GM12878 (cell line): ENCODE measurements around the gene LRIG2. TPM values are rescaled to one million over a fixed set of nuclear protein-coding genes. Genes with fewer than 3 reads are reported as not detected.

ENCODE experiments used
- BCL11A ChIP-seq: IDR thresholded peaks from 2 replicates; pipeline ENCODE4 v1.6.1; 2011; ENCODE audit warnings: low read depth, low read length
- BCLAF1 ChIP-seq: fragments of 450-650 bp; IDR thresholded peaks from 2 replicates; pipeline ENCODE4 v1.6.1; 2017; ENCODE audit warnings: antibody characterized with exemption, mild to moderate bottlenecking, moderate library complexity
- BHLHE40 ChIP-seq, 2 experiments: fragments of 450-650 bp in 1 of 2; IDR thresholded peaks; 2 replicates each; pipeline ENCODE4 v1.6.1; 2011 to 2017; ENCODE audit warnings: low read depth in 2 of 2, borderline replicate concordance in 1 of 2, improper control_type of control experiment in 1 of 2, low read length in 1 of 2, mild to moderate bottlenecking in 1 of 2
- BMI1 ChIP-seq: fragments of 450-650 bp; IDR thresholded peaks from 2 replicates; pipeline ENCODE4 v1.6.1; 2016; ENCODE audit warnings: mild to moderate bottlenecking, moderate library complexity, borderline replicate concordance
- CBFB ChIP-seq: IDR thresholded peaks from 2 replicates; pipeline ENCODE4 v1.6.1; 2016; ENCODE audit warnings: antibody characterized with exemption, low read depth
- CHD4 ChIP-seq: fragments of 200-600 bp; sonication (generic); IDR thresholded peaks from 2 replicates; pipeline ENCODE4 v1.6.1; 2016; ENCODE audit warnings: mild to moderate bottlenecking
- FOXM1 ChIP-seq: IDR thresholded peaks from 2 replicates; pipeline ENCODE4 v1.6.1; 2012; ENCODE audit warnings: low read depth, mild to moderate bottlenecking, inconsistent platforms, low read length, moderate library complexity
- JUNB ChIP-seq: IDR thresholded peaks from 2 replicates; pipeline ENCODE4 v1.6.1; 2016; ENCODE audit warnings: antibody characterized with exemption, mild to moderate bottlenecking
- KAT2A ChIP-seq: conservative IDR thresholded peaks from 2 replicates; pipeline ENCODE4 v1.6.1; 2011; ENCODE audit warnings: low read depth, low read length; ENCODE audit not compliant: control insufficient read depth
- LARP7 ChIP-seq: fragments of 450-650 bp; IDR thresholded peaks from 2 replicates; pipeline ENCODE4 v1.6.1; 2017; ENCODE audit warnings: mild to moderate bottlenecking
- MLLT1 ChIP-seq: fragments of 450-650 bp; IDR thresholded peaks from 2 replicates; pipeline ENCODE4 v1.6.1; 2016; ENCODE audit warnings: mild to moderate bottlenecking
- NBN ChIP-seq: fragments of 450-650 bp; IDR thresholded peaks from 2 replicates; pipeline ENCODE4 v1.6.1; 2016
- NFXL1 ChIP-seq: fragments of 450-650 bp; IDR thresholded peaks from 2 replicates; pipeline ENCODE4 v1.6.1; 2017; ENCODE audit warnings: antibody characterized with exemption, mild to moderate bottlenecking, borderline replicate concordance
- NR2C2 ChIP-seq: IDR thresholded peaks from 2 replicates; pipeline ENCODE4 v1.6.1; 2011; ENCODE audit warnings: borderline replicate concordance, low read depth; ENCODE audit not compliant: control insufficient read depth, insufficient read length
- NRF1 ChIP-seq: conservative IDR thresholded peaks from 2 replicates; pipeline ENCODE4 v1.6.1; 2011; ENCODE audit warnings: mild to moderate bottlenecking, low read depth, low read length, improper control_type of control experiment
- POLR2AphosphoS2 ChIP-seq: IDR thresholded peaks from 2 replicates; pipeline ENCODE4 v1.6.1; 2011; ENCODE audit warnings: low read depth, mild to moderate bottlenecking, low read length, improper control_type of control experiment, moderate library complexity
- POLR2AphosphoS5 ChIP-seq: IDR thresholded peaks from 2 replicates; pipeline ENCODE4 v1.6.1; 2011; ENCODE audit warnings: mild to moderate bottlenecking, low read length, inconsistent platforms
- SIX5 ChIP-seq: IDR thresholded peaks from 2 replicates; pipeline ENCODE4 v1.6.1; 2011; ENCODE audit warnings: mild to moderate bottlenecking, low read depth, low read length, moderate library complexity; ENCODE audit not compliant: severe bottlenecking
- SMAD1 ChIP-seq: fragments of 450-650 bp; IDR thresholded peaks from 2 replicates; pipeline ENCODE4 v1.6.1; 2018; ENCODE audit warnings: mild to moderate bottlenecking, low read depth; ENCODE audit not compliant: partially characterized antibody
- SMAD5 ChIP-seq: IDR thresholded peaks from 2 replicates; pipeline ENCODE4 v1.6.1; 2016; ENCODE audit warnings: antibody characterized with exemption, low read depth
- SPI1 ChIP-seq: IDR thresholded peaks from 2 replicates; pipeline ENCODE4 v1.6.1; 2011; ENCODE audit warnings: low read depth, mild to moderate bottlenecking, low read length, moderate library complexity, borderline replicate concordance; ENCODE audit not compliant: insufficient read depth
- SREBF1 ChIP-seq: IDR thresholded peaks from 2 replicates; pipeline ENCODE4 v1.6.1; 2012; ENCODE audit warnings: mild to moderate bottlenecking, low read length
- STAT1 ChIP-seq: fragments of 450-650 bp; conservative IDR thresholded peaks from 2 replicates; pipeline ENCODE4 v1.6.1; 2014; ENCODE audit warnings: antibody characterized with exemption, mild to moderate bottlenecking
- SUZ12 ChIP-seq: fragments of 200-600 bp; sonication (generic); IDR thresholded peaks from one replicate; pipeline ENCODE4 v1.6.1; 2018; ENCODE audit warnings: antibody characterized with exemption, mild to moderate bottlenecking; ENCODE audit not compliant: unreplicated experiment
- TAF1 ChIP-seq: IDR thresholded peaks from 2 replicates; pipeline ENCODE4 v1.6.1; 2011; ENCODE audit warnings: mild to moderate bottlenecking, low read depth, low read length, borderline replicate concordance
- TCF7 ChIP-seq: IDR thresholded peaks from 2 replicates; pipeline ENCODE4 v1.6.1; 2014; ENCODE audit warnings: antibody characterized with exemption, borderline replicate concordance
- USF1 ChIP-seq: IDR thresholded peaks from 2 replicates; pipeline ENCODE4 v1.6.1; 2011; ENCODE audit warnings: borderline replicate concordance, low read depth, mild to moderate bottlenecking, moderate library complexity, mixed read lengths, low read length; ENCODE audit not compliant: insufficient read depth; ENCODE audit errors: extremely low read length
- ZSCAN29 ChIP-seq: fragments of 450-650 bp; IDR thresholded peaks from 2 replicates; pipeline ENCODE4 v1.6.1; 2017; ENCODE audit warnings: mild to moderate bottlenecking, moderate library complexity
- polyA plus RNA-seq, 11 experiments: library from polyadenylated mRNA; depleted of rRNA in 4 of 11; unstranded in 6 of 11; stranded (reverse) in 5 of 11; fragments of >200 nt; fragmentation: Nextera tagmentation in 4 of 11; fragmentation: Illumina TruSeq in 1 of 11; extraction: Ambion mirVana in 4 of 11; extraction: Trizol in 1 of 11; gene quantifications; 1 replicate in 1 of 11; 2 replicates in 10 of 11; pipeline versions ENCODE4 v1.2.1 to v1.2.3, GENCODE V29; 2011 to 2016; ENCODE audit warnings: inconsistent platforms in 2 of 11, missing spikeins in 2 of 11, low read depth in 1 of 11
- total RNA-seq, 4 experiments: library from RNA; depleted of rRNA in 3 of 4; stranded (reverse); fragments of >200 nt in 3 of 4; fragmentation: Illumina TruSeq in 1 of 4; extraction: Trizol in 1 of 4; gene quantifications; 2 replicates each; pipeline versions ENCODE4 v1.2.1 to v1.2.3, GENCODE V29; 2013 to 2021

The LRIG2 gene
- total and polyA plus RNA-seq, 10 of the 15 experiments (the other 5 are each of a cell fraction or from before 2014, with no cell fraction given): 0.77 to 11.8 (median 5.1) TPM

- TF ChIP-seq JUNB (peak; percentile 100), NFXL1 (no peak), TCF7 (peak; percentile 39; the same call in 1 of the 2 replicates), NR2C2 (no peak), STAT1 (no peak), SPI1 (peak; percentile 39), SMAD1 (no peak), NBN (0 out of 2 replicates have a peak, but pooled peaks have one; percentile 27), CHD4 (no peak), POLR2AphosphoS5 (no peak), SMAD5 (no peak), TAF1 (no peak), FOXM1 (peak; percentile 93; the same call in 1 of the 2 replicates), BCL11A (peak; percentile 91), BMI1 (peak; percentile 75; the same call in 1 of the 2 replicates), USF1 (no peak), BHLHE40 (IDR thresholded peaks at IDR 0.05; ENCODE audit: borderline replicate concordance in 1 of 2, low read depth in 2 of 2, low read length in 1 of 2) (no peak), SUZ12 (no peak), SREBF1 (no peak), ZSCAN29 (no peak), LARP7 (no peak), MLLT1 (no peak), CBFB (no peak), KAT2A (no peak), NRF1 (no peak), BCLAF1 (no peak), POLR2AphosphoS2 (no peak), SIX5 (no peak)
Observed at GRCh38 chr1:113031171-113031933, 41.6 kb upstream of the LRIG2 start (continued).
